HG03571 (cell line): Measurements from ENCODE around the gene CAMKK1.
"Not testable (repeated sequence)": the region's sequence is repeated elsewhere in the genome, so short reads cannot be mapped to it uniquely, and the experiment has no call there.

Experiments used
- ATAC-seq: cut with Tn5 transposase; IDR thresholded peaks from one replicate; pipeline ENCODE4 v1.9.1; 2021; ENCODE audit not compliant: unreplicated experiment

Gene CAMKK1

DNA sequence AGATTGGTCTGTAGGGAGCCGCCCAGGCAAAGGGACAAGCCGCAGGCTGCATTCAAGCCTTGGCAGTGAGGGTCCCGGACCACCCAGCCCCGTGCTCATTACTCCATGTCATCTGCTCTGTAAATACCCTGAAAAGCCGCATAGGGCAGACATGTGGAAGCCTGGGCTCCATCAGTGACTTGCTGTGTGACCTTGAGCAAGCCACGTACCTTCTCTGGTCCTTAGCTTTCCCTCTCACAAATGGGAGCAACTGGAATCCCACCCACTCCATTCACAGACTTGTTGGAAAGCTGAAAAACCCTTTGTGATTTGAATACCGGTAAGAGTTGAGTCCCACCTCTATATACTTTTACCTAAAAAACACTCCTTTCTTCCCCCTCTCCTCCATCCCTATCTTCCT is 11.9 kb downstream of the CAMKK1 start:
- ATAC-seq: no peak

DNA sequence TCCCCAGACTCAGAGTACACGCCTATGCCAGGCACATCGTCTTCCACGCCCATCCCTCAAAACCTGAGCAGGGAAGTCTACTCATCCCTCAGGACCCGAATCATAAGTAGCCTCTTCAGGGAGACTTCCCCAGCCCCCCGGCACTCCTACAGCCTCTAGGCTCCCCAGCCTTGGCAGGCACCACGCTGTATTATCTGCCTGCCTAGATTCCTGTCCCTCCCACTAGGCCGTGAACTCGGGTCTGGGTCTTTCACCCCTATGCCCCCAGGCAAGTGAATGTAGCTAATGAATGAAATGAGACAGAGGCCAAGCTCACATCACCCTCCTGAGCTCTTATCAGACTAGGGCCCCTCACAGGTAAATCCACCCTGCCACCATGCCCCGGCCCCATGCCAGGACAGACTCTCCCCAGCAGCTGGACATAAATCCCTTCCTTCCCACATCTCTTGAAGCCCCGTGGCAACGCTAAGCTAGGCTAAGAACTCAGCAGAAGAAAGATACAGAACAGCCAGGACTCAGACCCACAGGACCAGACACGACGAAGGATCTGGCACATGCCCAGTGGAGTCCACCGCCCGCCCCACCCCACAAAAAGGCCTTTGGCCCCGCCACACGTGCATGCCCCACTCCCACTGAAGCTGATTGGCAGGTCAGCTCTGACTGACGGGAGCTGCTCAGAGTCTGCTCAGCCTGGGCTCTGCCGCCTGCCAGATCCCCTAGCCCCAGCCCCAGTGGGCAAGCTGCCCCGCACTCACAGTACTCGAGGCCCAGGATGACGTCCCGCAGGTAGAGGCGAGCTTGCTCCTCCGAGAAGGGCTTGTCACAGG is 13.0 kb downstream of the CAMKK1 start:
- ATAC-seq: no peak

DNA sequence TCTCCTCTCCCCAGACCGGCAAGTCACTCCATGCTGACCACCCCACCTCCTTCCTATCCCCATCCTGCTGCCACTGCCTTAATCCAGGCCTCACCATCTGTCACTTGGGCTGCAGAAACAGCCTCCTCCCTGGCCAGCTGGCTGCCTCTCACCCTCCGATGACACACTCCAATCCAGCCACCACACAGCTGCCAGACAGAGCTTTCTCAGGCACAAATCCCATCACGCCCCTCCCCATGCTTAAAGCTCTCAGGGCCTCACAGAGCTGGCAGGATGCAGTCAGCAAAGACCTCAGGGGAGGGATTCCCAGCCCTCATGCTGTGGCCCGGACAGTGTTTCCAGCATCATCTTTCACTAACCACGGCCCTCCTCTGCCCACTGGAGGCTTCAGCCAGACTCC is 13.7 kb downstream of the CAMKK1 start:
- no peak for ATAC-seq

DNA sequence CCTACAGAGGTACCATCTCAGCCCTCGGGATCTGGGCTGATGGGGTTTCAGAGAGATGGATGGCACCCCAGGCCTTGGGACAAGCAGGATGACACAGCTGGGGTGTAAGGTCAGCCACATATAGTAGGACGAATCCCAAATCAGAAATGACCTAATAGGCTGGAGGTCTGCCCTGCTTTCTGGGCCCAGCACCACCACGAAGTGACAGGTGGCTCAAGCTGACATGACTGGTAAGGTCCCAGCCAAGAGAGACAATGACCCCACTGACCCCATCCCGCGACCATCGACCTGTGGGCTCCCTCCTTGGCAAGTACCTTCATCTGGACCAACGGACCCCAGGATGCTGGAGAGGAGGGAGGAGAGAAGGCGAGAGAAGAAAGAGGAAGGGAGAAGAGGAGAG is 15.6 kb downstream of the CAMKK1 start:
- no peak for ATAC-seq

DNA sequence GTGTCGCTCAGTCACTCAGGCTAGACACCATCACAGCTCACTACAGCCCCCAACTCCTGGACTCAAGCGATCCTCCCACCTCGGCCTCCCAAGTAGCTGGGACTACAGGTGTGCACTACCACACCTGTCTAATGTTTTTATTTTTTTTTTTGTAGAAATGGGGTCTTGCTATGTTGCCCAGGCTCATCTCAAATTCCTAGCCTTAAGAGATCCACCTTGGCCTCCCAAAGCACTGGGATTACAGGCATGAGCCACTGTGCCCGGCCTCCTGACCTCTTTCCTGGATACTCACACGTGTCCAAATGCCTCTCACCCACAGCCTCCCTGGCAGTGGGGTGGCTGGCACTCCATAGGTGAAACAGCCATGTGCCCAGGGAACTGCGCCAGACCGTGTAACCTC is 17.5 kb downstream of the CAMKK1 start:
- ATAC-seq: no peak

DNA sequence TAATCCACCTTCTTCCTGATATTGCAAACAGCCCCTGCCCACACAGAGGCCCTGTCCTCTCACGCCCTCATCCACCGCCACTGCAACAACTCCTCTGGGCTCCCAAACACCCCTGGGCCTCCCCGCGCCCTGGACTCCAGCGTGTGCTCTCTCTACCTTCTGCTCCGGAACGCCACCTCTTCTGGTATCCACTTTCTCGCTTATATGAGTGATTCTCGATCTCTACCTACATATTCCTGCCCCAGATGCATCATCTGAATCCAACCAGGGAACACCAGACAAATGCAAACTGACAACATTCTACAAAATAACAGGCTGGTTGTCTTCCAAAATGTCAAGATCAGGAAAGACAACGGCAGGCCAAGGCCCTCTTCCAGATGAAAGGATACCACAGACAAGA is 19.0 kb downstream of the CAMKK1 start:
- ATAC-seq: no peak

DNA sequence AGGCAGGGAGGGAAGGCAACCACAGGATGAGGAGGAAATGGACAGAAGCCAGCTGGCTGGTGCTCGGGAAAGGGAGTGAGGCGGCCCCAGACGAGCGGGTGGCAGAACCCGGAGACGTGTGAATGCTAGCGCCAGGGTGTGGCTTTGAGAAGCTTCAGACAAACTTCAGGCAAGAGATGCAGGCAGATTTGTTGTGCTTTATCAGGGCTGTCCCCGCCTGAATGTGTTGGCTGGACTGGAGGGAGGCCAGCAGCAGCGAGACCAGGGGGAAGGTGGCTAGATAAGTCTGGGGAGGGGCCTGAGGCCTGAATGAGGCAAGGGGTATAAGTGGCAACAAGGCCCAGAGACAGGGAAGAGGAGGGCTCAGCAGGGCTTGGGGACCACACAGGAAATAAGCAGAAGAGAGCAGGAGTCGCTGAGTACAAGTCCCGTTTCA is 22.0 kb downstream of the CAMKK1 start:
- ATAC-seq: no peak

DNA sequence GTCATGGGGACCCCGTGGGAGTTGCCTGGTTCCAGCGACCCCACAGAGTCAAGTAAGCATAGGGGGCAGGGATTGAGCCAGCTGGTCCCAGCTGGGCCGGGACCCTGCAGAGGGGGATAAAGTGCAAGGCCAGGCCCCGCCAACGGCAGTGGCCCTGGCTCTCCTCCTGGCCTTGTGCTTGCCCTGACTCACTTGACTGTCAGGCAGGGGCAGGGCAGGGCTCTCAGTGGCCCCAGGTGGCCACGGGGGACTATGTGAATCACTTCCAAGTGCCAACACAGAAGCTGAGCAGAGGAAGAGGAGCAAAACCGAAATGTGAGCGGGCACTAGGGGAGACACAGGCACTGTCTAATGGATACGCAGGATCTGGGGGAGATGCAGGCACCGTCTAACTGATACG is 25.2 kb downstream of the CAMKK1 start:
- no peak for ATAC-seq

DNA sequence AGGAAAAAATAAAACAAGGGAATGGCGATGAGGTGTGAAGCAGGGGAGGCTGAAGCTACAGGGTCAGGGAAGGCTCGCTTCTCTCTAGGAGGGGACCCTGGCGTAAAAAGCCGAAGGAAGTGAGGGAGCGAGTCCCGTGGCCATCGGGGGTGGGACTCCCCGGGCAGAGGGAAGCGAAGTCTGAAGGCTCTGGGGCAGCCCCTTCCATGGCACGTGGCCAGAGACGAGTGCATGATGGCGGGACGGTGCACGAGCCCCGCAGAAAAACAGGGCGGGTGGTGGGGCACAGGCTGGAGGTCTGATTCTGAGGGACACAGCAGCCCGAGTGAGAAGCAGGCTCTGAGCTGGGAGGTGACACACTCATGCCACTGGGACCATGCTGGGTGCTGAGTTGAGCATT is 25.7 kb downstream of the CAMKK1 start:
- ATAC-seq: no peak

DNA sequence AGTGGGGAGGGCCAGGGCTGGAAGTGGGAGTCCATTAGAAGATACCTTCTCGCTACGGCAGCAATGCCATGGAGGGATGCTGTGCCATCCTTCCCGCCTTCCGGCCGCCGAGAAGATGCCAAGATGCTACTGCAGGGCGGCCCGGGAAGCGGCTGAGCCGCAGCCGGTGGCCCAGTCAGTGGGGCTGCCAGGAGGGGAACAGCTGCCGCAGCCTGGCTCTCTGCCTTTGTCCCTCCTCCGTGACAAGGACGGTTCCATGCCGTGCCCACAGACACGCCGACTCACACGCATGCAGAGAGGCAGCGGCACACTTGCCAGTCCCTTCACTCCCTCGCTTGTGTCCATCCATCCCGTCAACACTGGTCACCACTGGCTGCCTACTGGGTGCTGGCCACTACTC is 26.6 kb downstream of the CAMKK1 start:
- no peak for ATAC-seq

DNA sequence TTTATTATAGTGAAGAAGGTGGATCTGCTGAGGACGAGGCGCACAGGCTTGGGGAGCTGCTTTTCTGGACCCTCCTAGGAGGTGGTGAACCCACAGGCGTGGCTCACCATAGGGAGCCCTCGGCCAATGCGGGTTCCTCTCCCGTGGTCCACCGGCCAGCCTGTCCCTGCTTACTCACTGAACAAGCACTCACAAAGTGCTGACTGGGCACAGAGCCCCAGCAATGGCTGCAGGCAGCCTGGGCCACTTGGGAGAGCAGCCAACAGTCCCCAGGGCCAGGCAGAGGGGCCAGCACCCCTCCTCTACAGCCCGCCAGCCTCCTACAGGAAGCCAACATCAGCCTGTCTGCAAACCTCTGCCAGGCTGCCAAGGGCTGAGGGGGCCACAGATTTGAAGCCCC is 27.7 kb downstream of the CAMKK1 start:
- ATAC-seq: no peak

DNA sequence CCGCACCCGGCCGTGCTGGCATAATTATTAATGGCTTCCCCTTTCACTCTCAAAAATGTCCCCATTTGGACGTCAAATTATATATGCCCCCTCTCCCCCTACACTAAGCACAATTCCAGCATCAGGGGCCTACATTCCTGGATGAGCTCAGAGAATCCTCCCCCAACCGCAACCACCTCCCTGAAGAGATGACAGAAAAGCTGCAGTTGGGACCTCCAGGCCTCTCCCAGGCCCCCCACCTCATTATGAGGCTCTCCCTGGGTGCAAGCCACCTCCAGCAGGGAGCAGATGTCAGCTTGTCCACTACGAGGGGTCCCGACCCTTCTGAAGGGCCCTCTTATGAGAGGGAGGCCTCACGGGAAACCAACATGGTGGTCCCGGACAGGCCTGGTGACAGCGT is 28.3 kb downstream of the CAMKK1 start:
- ATAC-seq: no peak

DNA sequence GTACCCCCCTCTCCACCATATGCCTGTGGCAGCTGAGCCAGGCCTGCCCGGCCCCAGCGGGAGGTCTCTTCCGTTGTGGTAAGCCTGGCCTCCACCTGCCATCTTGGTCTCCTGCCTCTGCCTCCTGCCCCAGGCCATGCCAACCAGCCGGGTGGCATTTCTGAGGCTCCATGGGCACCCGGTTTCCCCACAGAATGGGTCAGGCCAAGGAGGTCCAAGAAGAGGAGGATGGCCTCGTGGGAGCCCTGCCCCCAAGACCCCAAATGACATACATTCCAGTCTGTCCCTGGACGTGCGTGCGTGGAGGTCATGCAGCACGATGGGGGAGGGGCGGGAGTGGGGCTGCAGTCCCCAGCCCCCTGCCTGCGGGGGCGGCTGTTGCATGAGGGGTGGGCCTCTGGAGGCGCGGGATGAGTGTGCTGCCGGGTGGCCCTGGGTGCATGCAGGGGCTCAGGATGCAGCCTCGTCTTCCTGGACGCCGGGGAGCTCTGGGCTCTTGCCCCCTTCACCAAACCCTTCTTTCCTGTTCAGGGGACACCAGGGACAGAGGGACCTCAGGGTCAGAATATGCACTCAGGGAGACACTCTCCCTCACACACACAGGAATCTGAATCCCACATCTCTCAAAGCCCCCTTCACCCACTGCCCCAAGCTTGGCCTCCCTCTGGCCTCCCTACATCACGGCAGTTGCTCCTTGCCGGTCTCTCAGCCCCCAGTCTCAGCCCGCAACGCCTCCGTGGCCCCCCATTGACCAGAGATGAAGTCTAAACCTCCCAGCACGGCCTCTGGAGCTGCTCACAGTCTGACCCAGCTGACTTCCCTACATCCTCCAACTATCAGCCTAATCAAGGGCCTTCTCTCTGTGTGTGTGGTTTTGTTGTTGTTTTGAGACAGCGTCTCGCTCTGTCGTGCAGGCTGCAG is 30.8 kb downstream of the CAMKK1 start:
- no peak for ATAC-seq

DNA sequence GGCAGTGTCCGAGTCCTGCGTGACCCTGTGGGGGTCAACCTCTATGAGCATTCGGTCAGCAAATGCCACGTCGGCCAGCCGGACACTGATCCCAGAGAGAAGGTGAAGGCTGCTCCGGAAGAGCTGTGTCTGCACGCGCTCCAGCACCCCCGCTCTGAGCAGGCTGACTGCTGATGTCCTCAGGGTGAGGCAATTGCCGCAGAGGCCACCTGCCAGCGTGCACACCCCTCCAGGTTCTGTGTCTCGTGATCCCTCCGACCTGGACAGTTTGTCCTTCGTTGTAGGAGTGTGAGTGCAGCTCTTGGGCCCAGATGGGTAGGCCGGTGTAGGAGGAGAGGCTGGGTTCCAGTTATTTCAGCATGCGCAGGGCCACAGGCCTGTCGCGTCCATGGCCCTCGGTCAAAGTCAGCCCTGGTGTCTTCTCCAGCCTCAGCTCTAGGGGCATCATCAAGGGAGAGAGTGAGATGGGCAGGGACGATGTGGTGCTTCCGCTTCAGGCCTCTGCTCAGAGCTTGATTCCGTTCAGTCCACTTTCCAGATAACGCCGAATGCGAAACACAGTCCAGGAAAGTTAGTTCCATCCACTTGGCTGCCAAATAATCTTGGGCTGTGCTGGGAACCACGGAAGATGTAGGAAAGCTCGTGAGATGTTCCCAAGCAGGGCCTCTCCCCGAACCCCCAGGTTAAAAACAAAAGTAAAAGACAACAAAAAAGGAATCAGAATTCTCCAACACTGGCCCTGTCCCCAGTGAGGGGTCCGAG is 31.7 kb downstream of the CAMKK1 start:
- ATAC-seq: no peak

DNA sequence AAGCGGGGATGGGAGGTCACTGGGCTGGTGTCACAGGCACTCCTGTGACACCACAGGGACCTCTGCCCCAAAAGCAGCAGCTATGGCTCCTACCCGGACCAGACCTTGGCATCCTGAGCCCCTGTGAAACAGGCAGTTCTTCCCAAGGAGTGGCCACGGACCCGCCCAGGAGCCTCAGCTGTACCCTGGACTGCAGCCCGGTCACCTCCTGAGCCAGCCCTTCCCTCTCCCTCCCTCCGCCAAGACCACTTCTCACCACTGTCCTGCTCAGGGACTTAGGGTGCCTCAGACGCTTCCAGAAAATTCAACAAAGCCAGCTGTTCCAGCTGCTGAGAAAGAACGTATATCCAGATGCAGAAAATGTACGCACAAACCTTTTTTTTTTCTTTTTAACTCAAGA is 32.9 kb downstream of the CAMKK1 start:
- no peak for ATAC-seq

DNA sequence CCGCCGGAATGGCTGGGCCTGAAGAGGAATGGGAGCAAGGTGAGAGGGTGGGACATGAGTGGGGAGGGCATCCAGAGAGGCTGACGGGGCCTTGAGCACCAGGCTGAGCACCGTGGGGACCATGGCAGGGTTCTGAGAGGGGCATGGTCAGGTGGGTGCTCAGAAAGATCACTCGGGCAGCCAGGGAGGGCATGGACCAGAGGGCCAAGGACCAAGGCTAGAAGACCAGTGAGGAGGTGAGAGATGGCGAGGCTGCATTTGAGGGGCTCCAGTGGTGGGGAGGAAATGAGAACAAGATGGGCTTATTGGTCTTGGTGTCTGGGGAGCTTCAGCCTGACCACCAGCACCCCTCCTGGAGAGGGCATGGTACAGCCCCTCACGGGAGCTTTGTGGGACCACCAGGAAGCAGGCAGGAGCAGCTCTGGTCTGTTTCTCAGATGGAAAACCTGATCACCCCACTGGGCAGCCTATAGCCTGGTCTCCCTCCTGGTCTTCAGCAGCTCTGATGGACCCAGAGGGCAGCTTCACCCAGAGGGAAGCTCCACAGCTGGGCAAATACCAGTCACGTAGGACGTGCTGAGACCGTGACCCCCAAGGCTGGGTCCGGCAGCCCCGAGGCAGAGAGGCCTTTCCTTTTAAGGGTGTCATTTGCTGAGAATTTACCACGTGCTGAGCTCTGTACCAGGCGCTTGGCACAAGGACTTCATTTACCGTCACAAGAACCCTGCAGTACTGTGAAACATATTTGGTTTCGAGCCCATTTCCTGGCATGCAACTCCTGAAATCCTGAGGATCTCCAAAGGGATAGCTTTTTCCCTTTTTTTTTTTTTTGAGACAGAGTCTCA is 35.4 kb downstream of the CAMKK1 start:
- ATAC-seq: no peak

DNA sequence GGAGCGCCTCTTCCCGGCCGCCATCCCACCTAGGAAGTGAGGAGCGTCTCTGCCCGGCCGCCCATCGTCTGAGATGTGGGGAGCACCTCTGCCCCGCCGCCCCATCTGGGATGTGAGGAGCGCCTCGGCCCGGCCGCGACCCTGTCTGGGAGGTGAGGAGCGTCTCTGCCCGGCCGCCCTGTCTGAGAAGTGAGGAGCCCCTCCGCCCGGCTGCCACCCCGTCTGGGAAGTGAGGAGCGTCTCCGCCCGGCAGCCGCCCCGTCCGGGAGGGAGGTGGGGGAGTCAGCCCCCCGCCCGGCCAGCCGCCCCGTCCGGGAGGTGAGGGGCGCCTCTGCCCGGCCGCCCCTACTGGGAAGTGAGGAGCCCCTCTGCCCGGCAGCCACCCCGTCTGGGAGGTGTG is 38.6 kb downstream of the CAMKK1 start:
- not testable (repeated sequence) for ATAC-seq

DNA sequence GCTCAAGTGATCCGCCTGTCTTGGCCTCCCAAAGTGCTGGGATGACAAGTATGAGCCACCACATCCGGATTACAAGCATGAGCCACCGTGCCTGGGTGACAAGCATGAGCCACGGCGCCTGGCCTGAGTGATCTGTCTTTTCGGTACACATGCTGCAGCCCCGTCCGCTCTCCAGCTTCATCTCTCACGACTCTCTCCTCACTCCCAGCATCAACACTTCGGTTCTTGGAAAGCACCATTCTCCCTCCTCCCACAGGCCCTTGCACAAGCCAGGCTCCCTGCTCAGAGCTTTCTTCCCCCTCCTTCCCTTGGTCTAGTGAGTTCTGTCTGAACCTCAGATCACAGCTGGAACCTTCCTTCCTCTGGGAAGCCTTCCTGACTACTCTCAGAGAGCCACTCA is 40.3 kb downstream of the CAMKK1 start:
- no peak for ATAC-seq

DNA sequence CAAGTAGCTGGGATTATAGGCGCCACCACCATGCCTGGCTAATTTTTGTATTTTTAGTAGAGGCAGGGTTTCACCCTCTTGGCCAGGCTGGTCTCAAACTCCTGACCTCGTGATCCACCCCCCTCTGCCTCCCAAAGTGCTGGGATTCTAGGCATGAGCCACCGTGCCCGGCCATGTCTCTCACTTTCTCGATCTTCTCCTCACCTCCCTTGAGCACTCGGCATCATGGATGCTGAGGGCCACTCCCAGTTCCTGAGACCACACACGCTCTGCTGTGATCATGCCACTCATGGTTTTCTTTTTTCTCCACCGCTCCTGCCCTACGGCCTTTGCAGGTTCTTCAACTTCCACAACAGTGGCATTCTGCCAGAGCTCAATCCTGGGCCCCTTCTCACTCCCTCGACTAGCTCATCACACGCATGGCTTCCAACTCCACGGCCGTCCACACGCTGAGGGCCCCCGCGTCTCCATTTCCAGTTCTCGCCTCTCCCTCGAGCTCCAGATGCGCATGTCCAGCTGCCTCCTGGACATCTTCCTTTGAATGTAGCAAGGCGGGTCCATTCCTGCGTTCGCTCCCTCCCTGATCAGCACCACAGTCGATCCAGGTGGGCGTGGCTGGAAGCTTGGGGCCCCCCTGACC is 41.3 kb downstream of the CAMKK1 start:
- ATAC-seq: no peak

DNA sequence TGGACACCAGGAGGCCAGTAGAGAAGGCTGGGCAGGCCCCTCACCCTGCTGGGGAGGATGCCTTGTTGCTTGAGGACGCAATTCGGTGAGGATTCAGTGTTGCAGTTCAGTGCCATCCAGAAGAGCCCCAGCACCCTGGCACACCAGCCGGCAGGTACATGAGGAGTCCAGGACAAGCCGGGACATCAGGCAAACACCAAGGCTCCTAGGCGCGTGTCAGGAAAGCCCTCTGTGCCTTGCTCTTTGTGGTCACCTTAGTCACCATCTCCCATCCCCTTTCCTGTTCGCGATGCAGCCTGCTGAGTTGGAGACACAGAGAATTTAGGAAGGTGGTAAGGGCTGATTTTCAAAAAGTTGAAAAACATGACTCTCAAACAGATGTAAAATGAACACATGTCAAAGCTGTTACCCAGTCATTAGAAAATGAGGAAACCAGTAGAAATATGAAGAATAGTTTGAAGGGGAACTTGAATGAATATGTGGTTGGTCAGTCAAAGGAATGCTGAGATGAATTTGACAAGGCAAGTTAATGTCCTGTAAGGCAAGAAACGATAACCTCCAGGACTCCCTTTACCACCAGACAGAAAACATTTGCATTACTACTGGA is 44.5 kb downstream of the CAMKK1 start:
- ATAC-seq: no peak
